Epithelial cell of prostate (primary cell): ENCODE measurements around the gene PSMC6.

Experiments used
- DNase-seq: peaks from one replicate; pipeline ENCODE4 v3.0.0-alpha.2; 2011; ENCODE audit warnings: low read depth, low spot score
- H3K27ac ChIP-seq: fragments of 450-650 bp; 2 replicates; pipeline ENCODE4 v1.5.1; 2017; ENCODE audit warnings: mild to moderate bottlenecking

Gene PSMC6

DNA sequence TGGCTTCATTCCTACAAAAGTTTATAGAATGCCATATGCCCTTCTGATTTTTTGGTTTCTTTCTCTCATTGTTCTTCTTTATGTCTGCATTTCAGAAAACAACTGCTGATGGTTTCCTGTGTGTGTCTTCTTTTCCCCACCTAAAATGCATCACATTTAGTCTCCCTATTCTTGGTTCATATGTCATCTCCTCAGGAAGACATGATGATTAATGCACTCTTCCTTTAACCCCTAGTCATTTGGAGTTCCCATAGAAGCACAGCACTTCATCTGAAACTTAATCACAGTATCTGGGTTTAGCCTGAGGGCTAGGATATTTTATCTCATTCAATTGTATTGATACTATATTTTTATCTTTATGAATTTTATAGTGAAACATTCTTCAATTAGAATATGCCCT is 62.9 kb downstream of the PSMC6 start:
- no peak for DNase-seq
- no peak overlapping the region for H3K27ac ChIP-seq

DNA sequence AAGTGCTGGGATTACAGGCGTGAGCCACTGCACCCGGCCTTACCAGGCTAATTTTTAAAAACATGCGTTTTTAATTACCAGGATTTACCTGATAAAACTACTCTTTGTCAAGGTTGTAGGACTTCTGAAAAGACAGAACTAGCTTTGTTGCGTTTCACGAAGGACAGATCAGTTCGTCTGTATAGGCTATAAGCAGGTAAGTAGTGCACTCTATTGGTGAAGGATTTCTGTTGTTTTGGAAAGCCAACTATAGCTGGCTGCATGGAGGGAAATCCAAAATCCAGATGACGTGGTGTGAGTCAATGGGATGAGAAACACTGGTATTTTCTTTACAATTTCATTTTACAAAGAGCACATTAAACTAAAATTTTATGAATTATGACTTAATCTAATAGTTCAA is 69.8 kb downstream of the PSMC6 start:
- no peak for DNase-seq
- H3K27ac ChIP-seq = no peak overlapping the region
